ENCODE results near the gene WNT8B.

Gene WNT8B

DNA sequence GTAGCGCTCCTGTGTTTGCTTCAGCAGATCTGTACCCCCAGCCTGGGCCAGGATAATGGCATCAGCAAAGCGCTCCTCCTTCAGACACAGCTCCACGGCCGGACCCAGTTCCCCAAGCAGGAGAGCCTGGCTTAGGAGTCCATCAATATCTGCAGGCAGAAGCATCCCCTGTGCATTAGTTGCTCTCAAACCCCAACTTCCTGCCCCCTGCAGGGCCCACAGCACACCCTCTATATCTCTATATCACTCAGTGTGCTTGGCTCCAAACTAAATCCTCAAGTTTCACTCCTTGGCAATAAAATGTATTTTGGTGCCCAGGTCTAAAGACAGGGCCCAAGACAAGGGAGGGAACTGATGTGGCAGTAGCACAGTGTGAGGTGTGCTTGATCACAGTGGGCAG, 35.2 kb downstream of the WNT8B start:
- FAIRE-seq (no peak), DNase-seq (ENCODE audit: insufficient read length, low spot score) (no peak)
- TF ChIP-seq POLR2A (IDR thresholded peaks at IDR 0.05; ENCODE audit: low read depth, low read length), result no peak

DNA sequence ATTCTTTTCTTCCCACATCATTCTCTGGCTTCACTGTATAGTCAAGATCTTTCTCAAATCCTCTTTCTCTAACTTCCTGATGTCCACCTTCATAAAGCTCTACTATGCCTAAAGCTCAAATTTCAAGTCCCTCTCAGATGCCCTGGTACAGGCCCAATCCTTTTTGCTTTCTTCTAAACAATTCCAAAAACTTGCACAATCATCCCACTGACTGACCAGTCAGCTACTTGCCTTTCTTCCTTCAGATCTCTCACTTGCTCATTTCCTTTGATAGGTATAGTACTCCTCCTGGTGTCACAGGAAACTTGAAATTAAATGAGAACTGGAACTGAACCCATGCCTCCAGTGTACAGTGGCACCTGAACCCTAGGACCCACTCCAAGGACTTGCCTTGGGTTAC, 38.6 kb downstream of the WNT8B start:
- no peak for FAIRE-seq
- DNase-seq (ENCODE audit: insufficient read length, low spot score), result no peak
- no peak for TF ChIP-seq POLR2A (IDR thresholded peaks at IDR 0.05; ENCODE audit: low read depth, low read length)

DNA sequence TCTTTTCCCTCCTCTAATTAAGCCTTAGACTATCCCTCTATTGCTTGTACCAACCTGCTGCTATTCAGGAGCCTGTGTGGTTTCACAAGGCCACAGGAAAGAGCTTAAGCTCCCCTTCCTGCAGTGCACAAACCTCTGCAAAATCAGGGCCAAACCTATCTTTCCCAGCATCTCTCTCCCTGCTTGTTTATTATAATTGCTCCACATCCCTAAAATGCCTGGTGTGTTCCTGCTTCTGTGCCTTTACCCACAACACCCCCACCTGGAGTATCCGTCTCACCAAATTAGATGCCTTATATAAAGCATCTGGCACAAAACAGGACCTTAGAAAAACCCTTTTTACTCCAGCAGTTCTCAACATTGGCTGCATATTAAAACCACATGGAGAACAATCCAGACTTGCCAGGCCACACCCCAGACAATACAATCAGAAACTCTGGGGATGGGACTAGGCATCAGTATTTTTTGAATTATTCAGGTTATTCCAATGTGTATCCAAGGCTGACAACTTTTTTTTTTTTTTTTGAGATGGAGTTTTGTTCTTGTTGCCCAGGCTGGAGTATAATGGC, 40.2 kb downstream of the WNT8B start:
- DNase-seq (ENCODE audit: insufficient read length, low spot score) (no peak), FAIRE-seq (no peak)
- TF ChIP-seq POLR2A (IDR thresholded peaks at IDR 0.05; ENCODE audit: low read depth, low read length), result no peak

DNA sequence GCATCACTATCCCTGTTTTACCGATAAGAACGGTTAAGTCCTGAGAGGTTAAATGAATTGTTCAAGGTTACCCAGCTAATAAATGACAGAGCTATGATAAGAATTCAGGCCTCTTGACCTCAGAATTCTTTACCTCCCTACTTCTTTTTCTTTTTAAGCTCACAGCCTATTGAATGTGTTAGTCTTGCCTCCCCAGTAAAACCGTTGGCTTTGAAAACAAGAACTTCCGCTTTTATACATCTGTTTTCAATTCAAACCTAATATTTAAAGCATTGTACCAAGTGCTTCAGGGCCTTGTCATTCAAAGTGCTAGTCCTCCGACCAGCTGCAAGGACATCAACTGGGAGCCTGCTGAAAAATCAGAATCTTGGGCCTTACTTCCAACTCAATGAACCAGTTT, 41.3 kb downstream of the WNT8B start:
- no peak for DNase-seq (ENCODE audit: insufficient read length, low spot score)
- no peak for FAIRE-seq
- no peak for TF ChIP-seq POLR2A (IDR thresholded peaks at IDR 0.05; ENCODE audit: low read depth, low read length)

DNA sequence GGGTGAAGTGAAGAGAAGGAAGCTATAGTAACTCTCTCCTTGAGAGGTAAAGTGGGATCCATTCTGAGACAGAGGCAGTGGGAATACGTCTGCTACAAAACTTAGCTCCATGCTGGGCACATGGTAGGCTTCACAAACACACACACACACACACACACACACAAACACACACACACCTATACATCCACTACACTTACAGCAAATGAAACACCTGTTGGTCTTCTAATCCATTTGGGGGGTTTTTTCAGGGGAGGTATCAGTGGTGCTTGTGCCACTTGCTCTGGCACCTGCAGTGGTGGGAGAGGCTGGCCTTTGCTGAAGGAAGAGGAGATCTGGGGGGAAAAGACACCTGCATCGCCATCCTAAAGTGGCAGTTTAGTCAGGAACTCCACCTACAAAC, 42.4 kb downstream of the WNT8B start:
- FAIRE-seq (no peak), DNase-seq (ENCODE audit: insufficient read length, low spot score) (no peak)
- TF ChIP-seq POLR2A (IDR thresholded peaks at IDR 0.05; ENCODE audit: low read depth, low read length), result no peak

DNA sequence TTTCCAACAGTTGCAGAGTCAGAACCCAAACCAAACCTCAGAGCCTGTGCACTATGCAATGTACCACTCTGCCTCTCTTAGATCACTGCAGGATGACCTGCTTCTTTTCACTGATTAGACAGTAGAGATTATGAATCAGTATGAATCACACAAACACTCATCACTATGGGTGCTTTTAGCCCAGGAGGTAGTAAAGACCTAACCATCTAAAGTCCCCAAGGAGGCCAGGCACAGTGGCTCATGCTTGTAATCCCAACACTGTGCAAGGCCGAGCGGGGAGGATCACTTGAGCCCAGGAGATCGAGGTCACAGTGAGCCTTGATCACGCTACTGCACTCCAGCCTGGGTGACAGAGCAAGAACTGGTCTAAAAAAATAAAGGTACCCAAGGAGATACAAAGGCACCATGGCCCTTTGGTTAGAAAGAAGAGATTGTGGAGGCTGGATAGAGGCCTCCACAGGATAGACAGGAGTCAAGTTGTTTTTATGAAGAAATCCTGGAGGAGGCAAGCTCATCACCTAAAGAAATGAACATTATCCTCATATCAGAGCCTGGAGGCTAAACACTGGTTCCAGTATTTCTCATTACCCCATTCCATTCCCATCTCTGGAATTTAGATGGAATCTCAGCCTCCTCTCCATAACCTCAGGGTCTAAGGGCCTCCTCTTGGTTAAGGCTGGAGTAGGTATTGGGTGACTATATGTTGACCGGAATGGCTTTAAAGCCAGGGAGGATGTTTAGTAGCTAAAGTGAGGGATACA, 44.0 kb downstream of the WNT8B start:
- no peak for TF ChIP-seq POLR2A (IDR thresholded peaks at IDR 0.05; ENCODE audit: low read depth, low read length)
- peak; percentile 78 for FAIRE-seq
- peak; percentile 84 for DNase-seq (ENCODE audit: insufficient read length, low spot score)

DNA sequence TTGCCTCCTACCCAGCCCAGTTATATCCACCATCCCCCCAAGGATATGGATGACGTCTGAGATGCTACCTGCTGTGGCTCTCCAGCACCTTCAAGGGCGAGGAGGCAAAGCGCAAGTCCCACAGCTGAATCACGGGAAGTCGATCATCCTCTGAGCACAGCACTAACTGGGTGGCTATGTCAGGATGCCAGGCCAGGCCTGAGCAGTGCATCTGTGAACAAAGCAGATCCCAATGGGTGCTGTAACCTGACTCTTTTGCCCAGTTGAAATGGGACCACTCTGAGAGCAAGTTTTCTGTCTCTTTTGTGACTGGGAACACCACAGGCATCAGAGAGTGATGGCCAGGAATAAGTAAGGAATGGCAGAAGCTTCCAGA, 44.5 kb downstream of the WNT8B start:
- no peak for TF ChIP-seq POLR2A (IDR thresholded peaks at IDR 0.05; ENCODE audit: low read depth, low read length)
- DNase-seq (ENCODE audit: insufficient read length, low spot score) (no peak), FAIRE-seq (no peak)

DNA sequence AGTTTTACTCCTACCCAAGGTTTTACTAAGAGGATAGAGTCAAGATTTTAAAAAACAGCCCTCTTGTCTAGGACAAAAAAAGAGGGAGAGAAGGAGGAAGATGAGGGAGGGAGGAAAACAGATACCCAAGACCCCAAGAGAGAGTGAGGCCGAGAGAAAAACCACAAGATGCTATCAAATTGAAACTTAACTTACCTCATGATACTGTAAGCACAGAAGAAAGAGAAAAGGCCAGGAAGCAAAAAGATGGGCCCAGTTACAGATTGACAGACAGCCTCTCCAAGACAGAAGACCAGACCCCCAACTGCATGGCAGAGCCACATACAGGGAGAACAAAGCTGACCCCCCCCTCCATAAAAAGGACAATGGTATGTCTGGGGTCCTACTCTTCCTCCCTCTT, 45.5 kb downstream of the WNT8B start:
- no peak for FAIRE-seq
- DNase-seq (ENCODE audit: insufficient read length, low spot score), result no peak
- TF ChIP-seq POLR2A (IDR thresholded peaks at IDR 0.05; ENCODE audit: low read depth, low read length), result no peak

DNA sequence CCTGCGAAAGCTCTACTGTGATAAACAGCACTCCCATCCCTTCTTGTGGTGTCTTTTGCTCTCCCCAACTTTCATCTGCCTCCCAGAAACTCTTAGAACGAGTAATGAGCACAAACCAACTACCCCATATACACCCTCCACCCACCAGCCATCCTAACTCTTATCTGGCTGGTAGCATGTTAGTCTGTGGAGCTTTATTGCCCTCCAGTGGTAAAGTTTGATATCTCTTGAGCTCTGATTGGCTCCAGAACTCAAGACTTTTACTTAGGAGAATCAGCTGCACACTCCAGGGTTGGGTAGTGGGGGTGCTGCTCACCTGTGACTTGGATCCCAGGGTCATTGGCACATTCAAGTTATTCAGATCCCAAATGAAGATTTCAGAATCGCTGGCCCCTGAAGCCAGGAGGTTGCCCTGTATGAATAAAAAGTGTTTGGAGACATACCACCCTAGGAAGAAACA, 45.9 kb downstream of the WNT8B start:
- peak; percentile 58 for DNase-seq (ENCODE audit: insufficient read length, low spot score)
- FAIRE-seq, result no peak
- TF ChIP-seq POLR2A (IDR thresholded peaks at IDR 0.05; ENCODE audit: low read depth, low read length), result no peak

DNA sequence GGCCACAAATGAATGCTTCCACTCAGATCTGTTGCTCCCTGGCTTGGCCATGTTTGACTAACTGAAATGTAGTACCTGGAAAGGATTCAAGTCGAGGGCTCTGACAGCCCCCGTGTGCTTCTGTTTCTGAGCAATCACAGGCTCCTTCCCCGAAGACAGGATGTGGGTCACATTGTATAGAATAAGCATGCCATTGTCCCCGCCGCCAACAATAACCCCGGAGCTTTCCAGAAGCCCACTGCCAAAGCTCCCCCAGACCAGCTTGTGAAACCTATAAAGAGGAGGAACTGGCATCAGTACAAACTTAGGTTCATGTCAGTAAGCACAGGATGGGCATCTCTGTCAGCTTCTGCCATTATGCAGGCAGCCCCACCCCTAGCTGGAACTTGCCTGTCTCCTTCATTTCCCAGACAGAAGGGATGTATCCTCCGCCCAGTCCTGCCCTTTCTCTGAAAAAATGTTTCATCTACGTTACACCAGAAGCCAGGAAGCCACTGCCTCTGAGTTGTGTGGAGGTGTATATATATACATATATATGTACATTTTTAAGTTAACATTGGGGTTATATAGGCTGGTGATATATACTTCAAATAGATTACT, 46.5 kb downstream of the WNT8B start:
- no peak for TF ChIP-seq POLR2A (IDR thresholded peaks at IDR 0.05; ENCODE audit: low read depth, low read length)
- FAIRE-seq (no peak), DNase-seq (ENCODE audit: insufficient read length, low spot score) (no peak)

DNA sequence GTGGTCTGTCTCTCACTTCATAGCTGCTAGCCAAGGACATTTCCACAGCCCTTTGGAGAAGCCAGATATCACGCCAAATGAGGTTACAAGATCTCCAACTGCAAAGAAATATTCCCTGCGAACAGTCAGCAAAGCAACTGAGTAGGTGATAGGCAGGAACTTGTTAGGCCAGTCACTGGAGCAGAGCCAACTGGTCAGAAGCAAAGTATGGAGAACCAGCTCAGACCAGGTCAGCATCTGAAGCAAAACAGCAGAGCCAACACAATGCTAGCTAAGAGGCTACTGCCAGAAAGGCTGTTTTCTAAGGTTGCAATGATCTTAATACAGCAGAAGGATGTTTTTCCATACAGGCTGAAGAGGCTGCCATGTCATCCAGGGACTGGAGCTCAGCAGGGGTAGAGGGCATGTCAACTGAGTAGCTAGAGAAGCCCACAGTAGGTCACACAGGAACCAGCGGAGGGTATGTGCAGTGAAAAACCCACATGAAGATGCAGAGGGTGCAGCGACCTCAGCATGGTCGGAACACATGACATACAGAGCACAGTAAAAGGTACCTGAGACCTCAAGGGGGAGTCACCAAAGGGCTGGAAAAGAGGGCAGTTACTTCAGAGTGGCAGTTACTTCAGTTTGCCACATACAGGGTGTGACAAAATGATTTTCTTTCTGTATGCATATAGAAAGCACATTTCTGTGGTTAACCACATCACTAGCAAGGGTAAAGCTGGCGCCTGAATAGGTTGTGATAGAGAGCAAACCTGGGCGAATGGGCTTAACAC, 47.9 kb downstream of the WNT8B start:
- FAIRE-seq (no peak), DNase-seq (ENCODE audit: insufficient read length, low spot score) (no peak)
- no peak for TF ChIP-seq POLR2A (IDR thresholded peaks at IDR 0.05; ENCODE audit: low read depth, low read length)

DNA sequence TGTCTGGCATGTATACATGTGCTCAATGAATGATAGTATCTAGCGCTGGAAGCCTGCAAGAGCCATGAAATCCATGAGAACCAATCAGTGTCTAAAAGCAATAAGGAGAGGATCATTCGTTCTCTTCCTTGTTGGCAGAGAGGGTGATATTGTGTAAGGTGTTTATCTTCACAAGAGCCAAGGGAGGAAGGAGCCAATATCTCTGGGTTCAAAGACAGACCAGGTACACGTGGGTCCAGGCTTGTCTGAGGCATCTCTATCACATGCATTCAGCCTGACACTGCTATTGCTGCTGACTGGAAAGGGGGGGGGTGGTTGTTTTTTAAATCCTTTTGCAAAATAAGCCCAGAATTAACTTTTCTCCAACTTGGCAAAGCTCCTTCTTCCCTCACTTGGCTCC, 52.8 kb downstream of the WNT8B start:
- DNase-seq (ENCODE audit: insufficient read length, low spot score), result no peak
- no peak for FAIRE-seq

DNA sequence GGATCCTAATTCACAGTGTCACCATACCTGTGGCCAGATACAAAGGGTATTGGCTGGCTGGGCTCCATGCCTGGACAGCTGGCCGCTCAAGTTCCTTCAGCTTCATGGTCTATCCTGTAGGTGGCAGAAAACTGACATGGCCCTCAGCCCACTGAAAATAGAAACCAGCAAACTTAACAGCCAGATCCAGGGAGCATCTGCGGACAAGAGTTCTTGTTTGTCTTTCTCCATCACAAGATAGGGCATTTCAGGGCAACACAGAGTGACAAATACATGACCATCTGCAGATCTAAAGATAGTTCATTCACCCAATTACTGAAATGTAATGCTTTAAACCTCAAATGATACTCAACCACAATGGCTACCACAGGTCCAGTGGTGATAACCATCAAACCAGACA, 54.0 kb downstream of the WNT8B start:
- no peak for TF ChIP-seq POLR2A (IDR thresholded peaks at IDR 0.05; ENCODE audit: low read depth, low read length)
- no peak for FAIRE-seq
- DNase-seq (ENCODE audit: insufficient read length, low spot score), result no peak

More for the DNA sequence above, 52.8 kb downstream of the WNT8B start:
- no peak for TF ChIP-seq POLR2A (IDR thresholded peaks at IDR 0.05; ENCODE audit: low read depth, low read length)

DNA sequence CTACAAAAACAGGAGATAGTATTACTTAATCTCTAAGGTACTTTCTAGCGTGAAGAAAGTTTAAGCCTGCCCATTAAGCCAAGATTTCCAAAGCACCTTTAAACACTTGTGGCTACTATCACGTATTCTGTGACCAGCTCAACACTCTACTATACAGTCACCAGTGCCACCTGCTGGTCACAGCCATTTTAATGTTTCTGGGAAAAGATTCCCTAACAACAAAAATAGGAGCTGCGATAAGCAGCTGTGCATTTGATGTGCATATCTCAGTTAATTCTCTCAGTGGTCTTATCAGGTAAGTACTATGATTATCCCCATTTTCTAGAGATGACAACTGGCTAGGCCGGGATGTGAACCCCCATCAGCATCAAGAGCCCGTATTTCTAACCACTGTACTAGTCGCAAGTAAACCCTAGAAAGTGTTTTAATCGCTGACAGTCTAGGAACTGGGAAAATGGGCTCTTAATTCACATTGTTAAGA, 56.0 kb downstream of the WNT8B start:
- DNase-seq (ENCODE audit: insufficient read length, low spot score) (peak; percentile 49), FAIRE-seq (peak; percentile 67)
- TF ChIP-seq POLR2A (IDR thresholded peaks at IDR 0.05; ENCODE audit: low read depth, low read length), result no peak
